Left ventricle myocardium superior (tissue), 1 donor: ENCODE measurements around the gene COQ6. TPM values are rescaled to one million over a fixed set of nuclear protein-coding genes. Genes with fewer than 3 reads are reported as not detected.
"Not testable (repeated sequence)": the region's sequence is repeated elsewhere in the genome, so short reads cannot be mapped to it uniquely, and the experiment has no call there.

Experiments used
- ATAC-seq: fragments of 200-7000 bp; cut with Tn5 transposase; one replicate; pipeline ENCODE4 v1.9.1; 2020; ENCODE audit warnings: mild to moderate bottlenecking, moderate library complexity
- DNase-seq: peaks from one replicate; pipeline ENCODE4 v3.0.0-alpha.2; 2020
- intact Hi-C: fragments of 100-400 bp; cut with micrococcal nuclease; formaldehyde crosslinking; loops from one replicate; pipeline ENCODE4 v1.11.0; 2022
- total RNA-seq: library from RNA; stranded (reverse); fragmentation: NEBNext Ultra II Directional; extraction: Animal tissue kit (Norgen Biotek cat#: 25700); gene quantifications from one replicate; pipeline ENCODE4 v1.2.1, GENCODE V29; 2021
- donor health status: DM: no; HTN: yes; CAD: no; lungs with severe emphysema.

Gene COQ6
- total RNA-seq, 1 donor from 2014 or later, result 50.7 TPM

DNA sequence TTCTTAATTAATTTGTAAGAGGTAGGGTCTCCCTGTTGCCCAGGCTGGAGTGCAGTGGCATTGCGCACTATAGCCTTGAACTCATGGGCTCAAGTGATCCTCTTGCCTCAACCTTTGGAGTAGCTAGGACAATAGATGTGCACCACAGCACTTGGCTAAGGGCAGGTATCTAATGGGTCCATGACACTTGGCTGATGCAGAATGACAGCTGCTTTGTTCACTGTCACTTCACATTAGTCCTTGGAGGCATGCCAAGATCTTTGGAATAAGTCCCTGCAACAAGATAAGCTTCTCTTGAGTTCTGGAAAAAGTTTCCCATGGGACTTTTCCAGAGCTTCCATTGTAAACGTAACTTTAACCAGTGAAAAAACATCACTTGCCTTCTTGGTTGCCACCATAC is 23.4 kb downstream of the COQ6 start:
- intact Hi-C loops, result no loop called here
- ATAC-seq (peak; percentile 45), DNase-seq (no peak)

DNA sequence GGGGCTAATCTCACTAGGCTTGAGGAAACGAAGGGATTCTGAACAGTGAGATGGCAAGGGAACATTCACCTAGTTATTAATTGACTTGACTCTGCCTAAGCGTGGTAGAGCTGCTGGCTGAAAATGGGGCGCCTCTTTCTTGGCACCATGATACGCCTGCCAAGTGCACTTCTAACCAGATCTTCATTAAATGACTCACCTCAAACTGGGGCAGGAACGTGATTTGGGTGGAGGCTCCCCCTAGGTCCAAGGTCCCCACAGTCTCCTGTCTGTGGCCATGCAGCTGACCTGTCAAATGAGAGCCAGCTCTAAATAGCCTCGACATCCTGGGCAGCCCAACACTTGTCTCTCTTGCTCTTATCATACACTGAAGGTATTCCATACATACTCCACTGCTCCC is 26.0 kb downstream of the COQ6 start:
- intact Hi-C loops, result no loop called here
- ATAC-seq (no peak), DNase-seq (no peak)

DNA sequence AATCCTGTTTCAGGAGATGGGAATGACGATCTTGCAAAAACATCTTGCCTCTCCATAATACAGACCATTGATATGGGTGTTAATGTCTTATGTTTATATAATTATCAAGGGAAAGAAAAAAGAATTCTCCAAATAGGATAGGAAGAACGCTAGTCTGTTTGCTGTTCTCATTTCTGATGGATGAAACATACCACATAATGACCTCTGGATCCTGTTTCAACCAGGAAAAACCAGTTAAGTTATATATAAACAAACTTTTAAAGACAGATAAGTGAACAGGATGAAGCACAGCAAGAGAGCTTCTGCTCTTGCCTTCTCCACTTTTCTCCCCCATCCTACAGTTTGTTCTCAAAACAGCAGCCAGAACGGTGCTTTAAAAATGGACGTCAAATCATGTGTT is 27.8 kb downstream of the COQ6 start:
- ATAC-seq, result no peak
- intact Hi-C loops, result no loop called here
- no peak for DNase-seq

DNA sequence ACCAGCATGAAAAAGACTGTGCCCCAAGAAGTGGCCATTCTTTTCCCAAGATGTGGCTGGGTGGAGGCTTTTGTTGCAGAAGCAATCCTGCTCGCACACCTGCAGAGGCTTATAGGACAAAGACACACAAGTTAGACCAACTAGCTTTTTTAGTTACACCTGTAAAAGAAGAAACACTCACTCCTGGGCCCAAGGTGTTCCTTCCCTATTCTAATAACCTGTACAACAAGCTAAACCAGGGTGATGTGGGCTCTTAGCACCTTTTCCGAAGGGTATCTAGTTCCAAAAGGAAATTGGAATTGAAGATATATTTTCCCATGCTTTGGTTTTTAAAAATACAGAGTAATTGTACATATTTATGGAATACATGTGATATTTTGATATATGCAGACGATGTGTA is 38.0 kb downstream of the COQ6 start:
- intact Hi-C loops, result no loop called here
- ATAC-seq, result no peak
- no peak for DNase-seq

DNA sequence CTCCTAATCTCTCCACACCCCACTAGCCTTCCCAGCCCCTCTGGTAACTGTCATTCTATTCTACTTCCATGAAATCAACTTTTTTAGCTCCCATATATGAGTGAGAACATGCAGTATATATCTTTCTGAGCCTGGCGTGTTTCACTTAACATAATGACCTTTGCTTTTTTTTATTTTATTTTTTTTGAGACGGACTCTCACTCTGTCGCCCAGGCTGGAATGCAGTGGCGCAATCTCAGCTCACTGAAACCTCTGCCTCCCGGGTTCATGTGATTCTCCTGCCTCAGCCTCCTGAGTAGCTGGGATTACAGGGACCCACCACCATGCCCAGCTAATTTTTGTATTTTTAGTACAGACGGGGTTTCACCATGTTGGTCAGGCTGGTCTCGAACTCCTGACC is 38.6 kb downstream of the COQ6 start:
- ATAC-seq, intact Hi-C loops, DNase-seq: not testable (repeated sequence)

DNA sequence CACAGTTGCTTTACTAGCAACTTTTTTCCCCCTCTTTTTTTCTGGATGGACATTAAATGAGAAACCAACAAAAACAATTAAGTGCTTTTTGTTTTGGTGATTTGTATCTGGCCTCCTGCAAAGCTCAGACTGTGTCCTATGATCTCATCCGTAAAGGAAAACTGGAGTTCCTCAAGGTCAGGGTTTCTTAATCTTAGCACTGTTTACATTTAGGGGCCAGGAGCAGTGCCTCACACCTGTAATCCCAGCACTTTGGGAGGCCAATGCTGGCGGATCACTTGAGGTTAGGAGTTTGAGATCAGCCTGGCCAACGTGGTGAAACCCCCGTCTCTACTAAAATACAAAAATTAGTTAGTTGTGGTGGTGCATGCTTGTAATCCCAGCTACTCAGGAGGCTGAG is 41.0 kb downstream of the COQ6 start:
- DNase-seq (no peak), ATAC-seq (no peak)
- intact Hi-C loops, result no loop called here

DNA sequence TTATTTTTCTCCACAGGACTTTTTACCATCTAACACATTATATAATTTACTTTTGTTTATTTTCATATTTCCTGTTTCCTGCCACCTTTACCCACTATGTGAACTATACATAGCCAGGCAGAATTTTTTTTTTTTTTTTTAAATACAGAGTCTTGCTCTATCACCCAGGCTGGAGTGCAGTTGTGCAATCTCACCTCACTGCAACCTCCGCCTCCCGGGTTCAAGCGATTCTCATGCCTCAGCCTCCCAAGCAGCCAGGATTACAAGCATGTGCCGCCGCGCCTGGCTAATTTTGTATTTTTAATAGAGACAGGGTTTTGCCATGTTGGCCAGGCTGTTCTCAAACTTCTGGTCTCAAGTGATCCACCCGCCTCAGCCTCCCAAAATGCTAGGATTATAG is 44.8 kb downstream of the COQ6 start:
- DNase-seq, ATAC-seq, intact Hi-C loops: not testable (repeated sequence)

DNA sequence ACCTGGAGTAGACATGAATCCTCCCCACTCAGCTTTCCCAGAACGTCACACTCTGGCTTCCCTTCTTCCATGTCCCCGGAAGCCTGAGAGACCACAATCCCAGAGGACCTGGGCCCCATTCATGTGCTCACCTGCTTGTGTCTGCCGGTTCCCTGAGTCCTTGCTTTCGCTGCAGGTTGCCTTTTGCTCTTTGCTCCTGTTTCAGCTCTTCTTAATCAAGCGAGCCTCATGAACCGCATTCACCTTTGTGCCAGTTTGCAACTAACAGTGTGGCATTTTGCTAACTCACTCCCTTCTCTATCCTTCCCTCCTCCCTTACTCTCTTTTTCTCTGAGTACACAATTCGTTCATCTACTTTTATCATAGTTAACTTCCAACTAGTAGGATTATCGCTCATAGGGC is 45.9 kb downstream of the COQ6 start:
- intact Hi-C loops, result no loop called here
- no peak for ATAC-seq
- no peak for DNase-seq

DNA sequence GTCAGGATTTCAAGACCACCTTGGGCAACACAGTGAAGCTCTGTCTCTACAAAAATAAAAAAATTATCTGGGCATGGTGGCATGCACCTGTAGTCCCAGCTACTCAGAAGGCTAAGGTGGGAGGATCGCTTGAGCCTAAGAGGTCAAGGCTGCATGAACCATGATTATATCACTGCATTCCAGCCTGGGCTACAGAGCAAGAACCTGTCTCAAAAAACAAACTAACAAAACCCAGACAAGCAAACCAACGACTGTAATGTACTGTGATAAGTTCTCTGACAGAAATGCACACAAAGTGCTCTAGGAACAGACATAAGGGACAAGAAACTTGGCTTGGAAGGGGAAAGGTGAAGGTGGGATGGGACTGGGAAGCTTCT is 46.6 kb downstream of the COQ6 start:
- DNase-seq (no peak), ATAC-seq (no peak)
- intact Hi-C loops, result no loop called here

DNA sequence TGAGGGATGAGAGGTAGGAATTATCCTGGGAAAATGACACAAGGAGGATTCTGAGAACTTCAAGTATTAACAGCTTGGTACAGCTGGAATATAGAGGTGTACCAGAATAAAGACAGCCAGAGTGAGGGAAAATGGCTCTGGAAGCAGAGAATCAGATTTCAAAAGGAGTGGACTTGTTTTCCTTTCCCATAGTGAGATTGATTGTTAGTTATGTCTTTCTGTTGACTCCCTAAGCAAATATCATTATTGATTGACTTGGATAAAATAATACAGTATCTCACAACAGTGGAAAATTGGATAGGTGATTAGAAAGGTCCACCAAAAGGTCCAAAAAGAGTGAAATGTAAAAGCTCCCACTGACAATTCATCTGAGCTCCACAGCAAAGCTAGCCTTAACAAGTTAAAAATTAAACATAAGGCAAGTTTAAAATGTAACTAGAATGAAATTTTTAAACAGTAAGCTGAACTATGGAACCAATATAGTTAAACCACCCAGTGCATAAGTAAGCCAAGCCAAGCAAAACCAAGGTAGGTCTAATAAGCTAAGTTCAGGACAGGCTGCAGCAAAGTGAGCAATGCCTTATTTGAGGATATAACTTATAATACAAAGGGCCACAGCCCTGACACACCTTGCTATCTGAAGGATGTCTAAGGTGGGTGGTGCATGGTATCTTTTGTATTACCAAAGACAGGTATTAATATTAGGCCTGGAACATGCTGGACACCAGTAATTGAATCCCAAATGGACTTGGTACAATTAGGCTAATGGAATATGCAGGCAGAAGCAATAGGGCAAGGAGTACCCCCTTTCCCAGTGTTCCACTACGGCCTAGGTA is 47.2 kb downstream of the COQ6 start:
- ATAC-seq (no peak), DNase-seq (no peak)
- intact Hi-C loops, result no loop called here

DNA sequence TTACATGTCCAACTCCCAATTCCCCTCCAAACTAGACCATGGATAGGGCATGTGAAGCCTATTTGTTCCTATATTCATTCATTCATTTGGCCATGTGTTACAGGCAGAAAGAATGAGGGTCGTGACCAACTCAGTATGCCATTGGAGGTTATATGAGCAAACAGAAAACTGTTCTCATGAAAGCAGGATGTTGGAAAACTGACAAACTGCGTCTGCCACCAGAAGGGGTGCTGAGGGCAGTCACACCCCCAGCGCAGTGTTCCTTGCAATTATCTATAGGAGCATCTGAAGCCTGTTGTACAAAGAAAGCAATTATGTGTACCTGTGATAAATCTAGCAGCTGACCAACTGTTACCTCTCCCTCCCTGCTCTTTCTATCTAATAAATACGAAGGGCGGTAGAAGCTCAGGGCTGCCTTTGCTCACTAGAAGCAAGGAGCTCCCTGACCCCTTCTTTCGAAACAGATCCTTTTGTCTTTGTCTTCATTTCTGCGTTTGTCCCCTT is 47.9 kb downstream of the COQ6 start:
- DNase-seq, result no peak
- ATAC-seq, result no peak
- intact Hi-C loops, result no loop called here

DNA sequence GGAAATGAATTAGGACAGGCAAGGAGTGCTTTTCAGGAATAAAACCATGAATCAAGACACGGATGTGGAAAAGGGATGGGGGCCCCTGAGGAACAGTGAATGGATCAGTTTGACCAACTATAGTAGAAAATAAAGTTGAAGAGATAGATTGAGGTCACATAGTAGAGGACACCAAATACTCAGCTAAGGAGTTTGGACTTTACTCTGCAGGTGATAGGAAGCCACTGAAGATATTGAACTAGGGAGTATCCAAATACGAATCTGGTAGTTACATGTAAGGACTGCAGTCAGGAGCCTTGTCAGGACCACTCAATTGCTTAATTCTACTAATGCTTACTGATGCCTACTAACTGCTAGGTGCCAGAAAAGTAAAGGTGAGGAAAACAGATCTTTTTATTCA is 48.6 kb downstream of the COQ6 start:
- no peak for ATAC-seq
- DNase-seq, result no peak
- intact Hi-C loops, result no loop called here

DNA sequence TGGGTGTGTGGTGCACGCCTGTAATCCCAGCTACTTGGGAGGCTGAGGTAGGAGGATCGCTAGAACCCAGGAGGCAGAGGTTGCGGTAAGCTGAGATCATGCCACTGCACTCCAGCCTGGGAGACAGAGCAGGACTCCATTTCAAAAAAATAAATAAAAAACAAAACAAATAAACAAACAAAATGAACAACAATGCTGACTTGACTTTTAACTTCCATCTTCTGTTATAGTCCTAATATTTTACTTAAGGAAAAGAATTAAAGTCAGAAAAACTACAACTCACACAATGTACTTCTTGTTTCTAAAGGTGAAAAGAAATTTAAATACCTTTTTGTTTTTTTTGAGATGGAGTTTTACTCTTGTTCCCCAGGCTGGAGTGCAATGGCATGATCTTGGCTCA is 55.6 kb downstream of the COQ6 start:
- intact Hi-C loops, ATAC-seq, DNase-seq: not testable (repeated sequence)

DNA sequence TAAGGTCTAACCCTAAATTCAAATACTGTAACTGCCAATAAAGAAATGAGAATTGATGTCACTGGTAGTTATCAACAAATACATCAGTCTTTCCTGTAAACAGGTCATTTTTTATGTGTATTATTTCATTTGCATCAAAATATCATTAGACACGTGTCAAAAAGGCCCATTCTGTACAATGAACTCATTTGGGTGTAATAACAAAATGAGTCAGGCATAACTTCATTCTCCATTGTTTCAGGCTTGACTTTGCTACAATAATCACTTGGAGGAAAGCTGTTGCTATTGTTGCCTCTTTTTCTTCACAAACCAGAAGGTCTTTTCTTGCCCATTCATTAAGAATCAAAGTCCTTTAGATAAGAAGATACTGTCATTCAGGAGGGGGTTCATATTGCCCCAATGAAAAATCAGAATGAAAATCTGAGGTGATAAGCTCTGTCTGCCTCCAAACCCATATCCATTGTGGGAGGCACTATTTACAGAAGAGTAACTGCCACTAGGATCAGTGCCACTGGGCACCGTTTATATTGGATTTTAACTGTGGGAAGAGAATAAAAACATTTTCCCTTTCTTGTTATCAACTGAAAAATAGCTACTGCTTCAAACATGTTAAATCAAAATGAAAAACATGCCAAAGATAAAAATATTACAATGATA is 58.9 kb downstream of the COQ6 start:
- DNase-seq (no peak), ATAC-seq (no peak)
- intact Hi-C loops, result no loop called here

Other genes with a start within 250 kb of the COQ6 start
- 13.9 TPM for gene PNMA1, start 235.9 kb upstream of the COQ6 start, total RNA-seq
- 38.4 TPM for gene PTGR2, start 98.5 kb upstream of the COQ6 start, total RNA-seq
- 18.5 TPM for gene ZNF410, start 63.4 kb upstream of the COQ6 start, total RNA-seq
- 3.8 TPM for gene FAM161B, start 208 bp upstream of the COQ6 start, total RNA-seq
- 6.9 TPM for gene ENTPD5, start 69.0 kb downstream of the COQ6 start, total RNA-seq
- 2.5 TPM for gene BBOF1, start 69.0 kb downstream of the COQ6 start, total RNA-seq
- gene ALDH6A1, start 134.2 kb downstream of the COQ6 start, total RNA-seq, result 59.8 TPM
- gene LIN52, start 134.7 kb downstream of the COQ6 start, total RNA-seq, result 6.9 TPM